GM12864 (cell line): ENCODE results near the gene RAP1GDS1.
"Not testable (repeated sequence)": the region's sequence is repeated elsewhere in the genome, so short reads cannot be mapped to it uniquely, and the experiment has no call there.

Source experiments
- DNase-seq: peaks from one replicate; pipeline ENCODE4 v3.0.0-alpha.2; 2011; ENCODE audit warnings: low read depth
- H3K4me3 ChIP-seq: 2 replicates; pipeline ENCODE4 v1.5.1; 2011; ENCODE audit warnings: mild to moderate bottlenecking, low read depth, low read length, control low read depth
- TF ChIP-seq, protein P1 (sequence below): IDR thresholded peaks from 2 replicates; pipeline ENCODE4 v1.5.1; 2011; ENCODE audit warnings: low read depth, mild to moderate bottlenecking, moderate library complexity, low read length, control low read depth, inconsistent platforms; ENCODE audit errors: missing control alignments

The RAP1GDS1 gene

DNA sequence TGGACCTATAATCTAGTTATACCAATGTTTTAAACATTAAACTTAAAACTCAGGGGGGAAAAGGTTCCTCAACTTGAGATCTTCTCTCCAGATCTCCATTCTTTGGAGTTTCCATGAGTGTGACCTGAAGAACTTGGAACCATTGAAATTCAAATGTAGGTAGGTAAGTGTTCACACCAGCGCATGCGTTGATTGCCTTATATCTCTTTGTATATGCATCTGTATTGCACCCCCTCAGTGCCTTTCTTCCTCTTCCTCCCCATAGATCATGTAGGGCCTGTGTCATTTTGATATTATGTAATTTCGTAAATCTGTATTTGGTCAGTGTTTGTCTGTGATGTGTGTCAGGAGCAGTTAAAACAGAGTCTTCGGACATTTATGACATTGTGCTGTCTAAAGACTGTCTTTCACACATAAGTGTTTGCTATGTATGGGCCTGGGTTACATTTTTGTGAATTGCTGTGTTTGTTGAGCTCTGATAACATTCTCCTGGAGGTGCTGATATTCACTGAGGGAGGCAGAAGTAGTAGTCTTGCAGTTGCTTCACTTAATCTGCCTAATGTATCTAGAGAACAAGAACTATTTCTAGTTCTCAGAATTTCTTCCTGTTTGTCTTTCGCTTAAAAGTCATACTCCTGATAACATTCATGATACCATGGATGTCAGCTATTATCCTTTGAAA, 126.3 kb downstream of the RAP1GDS1 start:
- no peak for DNase-seq
- H3K4me3 ChIP-seq, result no peak overlapping the region
- TF ChIP-seq, protein P1, sequence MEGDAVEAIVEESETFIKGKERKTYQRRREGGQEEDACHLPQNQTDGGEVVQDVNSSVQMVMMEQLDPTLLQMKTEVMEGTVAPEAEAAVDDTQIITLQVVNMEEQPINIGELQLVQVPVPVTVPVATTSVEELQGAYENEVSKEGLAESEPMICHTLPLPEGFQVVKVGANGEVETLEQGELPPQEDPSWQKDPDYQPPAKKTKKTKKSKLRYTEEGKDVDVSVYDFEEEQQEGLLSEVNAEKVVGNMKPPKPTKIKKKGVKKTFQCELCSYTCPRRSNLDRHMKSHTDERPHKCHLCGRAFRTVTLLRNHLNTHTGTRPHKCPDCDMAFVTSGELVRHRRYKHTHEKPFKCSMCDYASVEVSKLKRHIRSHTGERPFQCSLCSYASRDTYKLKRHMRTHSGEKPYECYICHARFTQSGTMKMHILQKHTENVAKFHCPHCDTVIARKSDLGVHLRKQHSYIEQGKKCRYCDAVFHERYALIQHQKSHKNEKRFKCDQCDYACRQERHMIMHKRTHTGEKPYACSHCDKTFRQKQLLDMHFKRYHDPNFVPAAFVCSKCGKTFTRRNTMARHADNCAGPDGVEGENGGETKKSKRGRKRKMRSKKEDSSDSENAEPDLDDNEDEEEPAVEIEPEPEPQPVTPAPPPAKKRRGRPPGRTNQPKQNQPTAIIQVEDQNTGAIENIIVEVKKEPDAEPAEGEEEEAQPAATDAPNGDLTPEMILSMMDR, result no peak

GRCh38 chr4:98394134-98394533, 132.9 kb downstream of the RAP1GDS1 start:
- no peak overlapping the region for H3K4me3 ChIP-seq
- TF ChIP-seq, protein P1, result no peak
- no peak for DNase-seq

GRCh38 chr4:98399915-98400314, 138.7 kb downstream of the RAP1GDS1 start:
- TF ChIP-seq, protein P1, result no peak
- DNase-seq, result no peak
- H3K4me3 ChIP-seq, result no peak overlapping the region

DNA sequence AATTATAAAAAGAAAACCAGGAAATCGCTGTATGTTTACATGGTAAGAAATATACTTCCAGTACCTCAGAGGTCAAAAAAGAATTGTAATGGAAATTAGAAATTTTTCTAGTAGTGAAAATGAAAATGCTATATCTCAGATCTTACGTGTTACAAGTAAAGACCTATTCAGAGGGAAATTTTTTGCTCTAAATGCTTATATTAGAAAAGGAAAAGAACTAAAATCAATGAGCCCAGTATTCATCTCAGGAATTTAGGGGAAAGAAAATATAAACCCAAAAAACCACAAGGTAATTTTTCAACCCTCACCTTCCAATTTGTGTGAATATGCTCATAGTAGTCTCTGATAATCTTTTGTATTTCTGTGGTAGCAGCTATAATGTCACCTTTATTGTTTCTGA, 145.6 kb downstream of the RAP1GDS1 start:
- no peak overlapping the region for H3K4me3 ChIP-seq
- TF ChIP-seq, protein P1, result no peak
- DNase-seq, result no peak

DNA sequence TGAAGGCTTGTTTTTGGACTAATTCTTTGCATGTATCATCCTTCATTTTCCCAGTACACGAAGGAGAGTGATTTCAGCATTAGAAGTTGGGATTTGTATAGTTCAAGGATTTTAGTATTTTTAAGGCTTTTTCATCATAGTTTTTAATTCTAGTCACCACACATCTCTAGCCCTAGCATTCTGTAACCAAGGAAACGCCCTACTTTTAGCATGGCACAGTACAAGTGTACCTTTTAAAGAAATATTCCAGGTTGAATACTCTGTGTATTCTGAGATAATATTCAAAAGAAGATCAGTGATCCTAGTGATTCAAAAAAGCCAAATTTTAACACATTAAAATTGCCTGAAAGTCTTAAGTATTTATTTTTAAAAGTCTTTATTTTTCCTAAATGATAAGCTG, 150.5 kb downstream of the RAP1GDS1 start:
- no peak overlapping the region for H3K4me3 ChIP-seq
- no peak for DNase-seq
- TF ChIP-seq, protein P1, result no peak

- H3K4me3 ChIP-seq, result no peak overlapping the region
- no peak for DNase-seq
- TF ChIP-seq, protein P1, result no peak
These were observed 155.7 kb downstream of the RAP1GDS1 start for GRCh38 chr4:98416844-98417243.

DNA sequence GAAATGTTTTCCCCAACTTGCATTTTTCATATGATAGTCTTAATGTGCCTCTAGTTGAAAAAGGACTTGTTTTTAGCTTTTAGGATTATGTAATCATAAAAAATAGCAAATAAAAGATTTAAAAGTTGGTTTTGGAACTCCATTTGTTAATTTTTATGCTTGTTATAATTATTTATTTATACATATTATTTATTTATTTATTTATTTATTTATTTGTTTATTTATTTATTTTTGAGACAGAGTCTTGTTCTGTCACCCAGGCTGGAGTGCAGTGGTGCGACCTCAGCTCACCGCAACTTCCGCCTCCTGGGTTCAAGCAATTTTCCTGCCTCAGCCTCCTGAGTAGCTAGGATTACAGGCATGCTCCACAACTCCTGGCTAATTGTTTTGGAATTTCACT, 159.0 kb downstream of the RAP1GDS1 start:
- not testable (repeated sequence) for DNase-seq, H3K4me3 ChIP-seq
